ENCODE results near the gene MAST4.

DNA sequence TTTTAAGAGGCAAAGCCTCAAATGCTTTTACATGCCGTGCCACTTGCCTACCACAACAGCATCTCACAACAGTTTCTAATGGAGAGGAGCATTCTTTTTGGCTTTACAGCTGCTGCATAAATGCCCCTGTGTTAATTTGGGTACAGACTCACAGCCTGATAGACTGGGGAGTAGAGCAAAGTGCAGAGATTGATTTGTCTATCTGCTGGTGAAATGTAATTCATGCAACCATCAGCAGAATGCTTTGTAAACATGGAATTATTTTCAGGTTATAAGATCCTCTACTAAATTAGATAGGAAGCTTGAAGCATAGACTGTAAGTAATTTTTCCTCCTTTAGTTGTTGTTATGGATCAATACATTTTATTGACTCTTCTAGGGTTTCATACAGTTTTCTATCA is 430.1 kb downstream of the MAST4 start:
- TF ChIP-seq, protein P1, sequence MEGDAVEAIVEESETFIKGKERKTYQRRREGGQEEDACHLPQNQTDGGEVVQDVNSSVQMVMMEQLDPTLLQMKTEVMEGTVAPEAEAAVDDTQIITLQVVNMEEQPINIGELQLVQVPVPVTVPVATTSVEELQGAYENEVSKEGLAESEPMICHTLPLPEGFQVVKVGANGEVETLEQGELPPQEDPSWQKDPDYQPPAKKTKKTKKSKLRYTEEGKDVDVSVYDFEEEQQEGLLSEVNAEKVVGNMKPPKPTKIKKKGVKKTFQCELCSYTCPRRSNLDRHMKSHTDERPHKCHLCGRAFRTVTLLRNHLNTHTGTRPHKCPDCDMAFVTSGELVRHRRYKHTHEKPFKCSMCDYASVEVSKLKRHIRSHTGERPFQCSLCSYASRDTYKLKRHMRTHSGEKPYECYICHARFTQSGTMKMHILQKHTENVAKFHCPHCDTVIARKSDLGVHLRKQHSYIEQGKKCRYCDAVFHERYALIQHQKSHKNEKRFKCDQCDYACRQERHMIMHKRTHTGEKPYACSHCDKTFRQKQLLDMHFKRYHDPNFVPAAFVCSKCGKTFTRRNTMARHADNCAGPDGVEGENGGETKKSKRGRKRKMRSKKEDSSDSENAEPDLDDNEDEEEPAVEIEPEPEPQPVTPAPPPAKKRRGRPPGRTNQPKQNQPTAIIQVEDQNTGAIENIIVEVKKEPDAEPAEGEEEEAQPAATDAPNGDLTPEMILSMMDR (conservative IDR thresholded peaks at IDR 0.05 in 1 of 2, IDR thresholded peaks at IDR 0.05 in 1 of 2; ENCODE audit: low read depth in 1 of 2, low read length in 2 of 2) = no peak
- no peak for TF ChIP-seq EZH2 (IDR thresholded peaks at IDR 0.05; ENCODE audit: low read length, missing control alignments)

All from fibroblast of lung (primary cell).